ENCODE measurements around the gene NSMF. TPM values are rescaled to one million over a fixed set of nuclear protein-coding genes. Genes with fewer than 3 reads are reported as not detected.
"Not testable (repeated sequence)": the region's sequence is repeated elsewhere in the genome, so short reads cannot be mapped to it uniquely, and the experiment has no call there.

Gene NSMF
- total and polyA plus RNA-seq, 2 experiments from 2014 or later: 20.3 to 103 TPM

- Mint-ChIP-seq H3K27ac (no peak overlapping the region), H3K4me1 (no peaks in the 10 kb centered on the region; the same call in 1 of the 3 replicates), H3K36me3 (ENCODE audit: low read depth) (no peaks in the 10 kb centered on the region), H3K27me3 (ENCODE audit: insufficient read depth, low read depth, poor library complexity) (peaks cover 2% of the 10 kb centered on the region), H3K9me3 (no peaks in the 10 kb centered on the region), H3K4me3 (no peak overlapping the region)
- Histone ChIP-seq H3K9me2 (ENCODE audit: insufficient read depth) (no peaks in the 10 kb centered on the region), H3K4me2 (no peak overlapping the region), H3K4me3 (no peak overlapping the region), H3K4me1 (ENCODE audit: insufficient read depth) (0 out of 2 replicates have a peak, but pooled peaks cover 3% of the 10 kb centered on the region), H3K79me2 (replicated peaks; ENCODE audit: insufficient read depth) (0 out of 2 replicates have a peak, but pooled peaks cover 2% of the 10 kb centered on the region), H3F3A (replicated peaks; ENCODE audit: low read depth) (0 out of 2 replicates have a peak, but pooled peaks cover 3% of the 10 kb centered on the region), H3K27ac (ENCODE audit: low read depth) (no peak overlapping the region), H3K36me3 (ENCODE audit: insufficient read depth) (no peaks in the 10 kb centered on the region), H2AFZ (no peak overlapping the region), H4K20me1 (replicated peaks; ENCODE audit: insufficient read depth) (peaks cover 4% of the 10 kb centered on the region), H3K27me3 (ENCODE audit: insufficient read depth) (no peaks in the 10 kb centered on the region)
- ATAC-seq (no peak), DNase-seq (ENCODE audit: low spot score) (no peak)
- TF ChIP-seq POLR2AphosphoS5 (IDR thresholded peaks at IDR 0.05; ENCODE audit: low read depth) (no peak), CREB1 (CRISPR knock-in tag; IDR thresholded peaks at IDR 0.05; ENCODE audit: low read depth) (no peak)
- TF ChIP-seq, protein P1, sequence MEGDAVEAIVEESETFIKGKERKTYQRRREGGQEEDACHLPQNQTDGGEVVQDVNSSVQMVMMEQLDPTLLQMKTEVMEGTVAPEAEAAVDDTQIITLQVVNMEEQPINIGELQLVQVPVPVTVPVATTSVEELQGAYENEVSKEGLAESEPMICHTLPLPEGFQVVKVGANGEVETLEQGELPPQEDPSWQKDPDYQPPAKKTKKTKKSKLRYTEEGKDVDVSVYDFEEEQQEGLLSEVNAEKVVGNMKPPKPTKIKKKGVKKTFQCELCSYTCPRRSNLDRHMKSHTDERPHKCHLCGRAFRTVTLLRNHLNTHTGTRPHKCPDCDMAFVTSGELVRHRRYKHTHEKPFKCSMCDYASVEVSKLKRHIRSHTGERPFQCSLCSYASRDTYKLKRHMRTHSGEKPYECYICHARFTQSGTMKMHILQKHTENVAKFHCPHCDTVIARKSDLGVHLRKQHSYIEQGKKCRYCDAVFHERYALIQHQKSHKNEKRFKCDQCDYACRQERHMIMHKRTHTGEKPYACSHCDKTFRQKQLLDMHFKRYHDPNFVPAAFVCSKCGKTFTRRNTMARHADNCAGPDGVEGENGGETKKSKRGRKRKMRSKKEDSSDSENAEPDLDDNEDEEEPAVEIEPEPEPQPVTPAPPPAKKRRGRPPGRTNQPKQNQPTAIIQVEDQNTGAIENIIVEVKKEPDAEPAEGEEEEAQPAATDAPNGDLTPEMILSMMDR (conservative IDR thresholded peaks at IDR 0.05; ENCODE audit: low read depth in 2 of 2): no peak
Measured at GRCh38 chr9:137410891-137411249, 48.3 kb downstream of the NSMF start.

GRCh38 chr9:137410236-137410890 lies 48.8 kb downstream of the NSMF start:
- not testable (repeated sequence) for H3K27ac Mint-ChIP-seq; H3K9me3 Mint-ChIP-seq; H2AFZ ChIP-seq; H3K36me3 Mint-ChIP-seq (ENCODE audit: low read depth); H3K27ac ChIP-seq (ENCODE audit: low read depth); H3K9me2 ChIP-seq (ENCODE audit: insufficient read depth); ATAC-seq; H3K4me1 ChIP-seq (ENCODE audit: insufficient read depth); H3K79me2 ChIP-seq (replicated peaks; ENCODE audit: insufficient read depth); H3K4me2 ChIP-seq; H3F3A ChIP-seq (replicated peaks; ENCODE audit: low read depth); H3K4me3 Mint-ChIP-seq; H4K20me1 ChIP-seq (replicated peaks; ENCODE audit: insufficient read depth); H3K27me3 ChIP-seq (ENCODE audit: insufficient read depth); DNase-seq (ENCODE audit: low spot score); H3K27me3 Mint-ChIP-seq (ENCODE audit: insufficient read depth, low read depth, poor library complexity); H3K4me3 ChIP-seq; H3K4me1 Mint-ChIP-seq; H3K36me3 ChIP-seq (ENCODE audit: insufficient read depth)

GRCh38 chr9:137409515-137409914 lies 49.6 kb downstream of the NSMF start:
- Histone ChIP-seq H3K4me3 (no peak overlapping the region), H3F3A (replicated peaks; ENCODE audit: low read depth) (0 out of 2 replicates have a peak, but pooled peaks cover 3% of the 10 kb centered on the region), H3K4me2 (no peak overlapping the region), H3K9me2 (ENCODE audit: insufficient read depth) (no peaks in the 10 kb centered on the region), H3K27ac (ENCODE audit: low read depth) (no peak overlapping the region), H4K20me1 (replicated peaks; ENCODE audit: insufficient read depth) (peaks cover 5% of the 10 kb centered on the region), H2AFZ (no peak overlapping the region), H3K27me3 (ENCODE audit: insufficient read depth) (no peaks in the 10 kb centered on the region), H3K4me1 (ENCODE audit: insufficient read depth) (0 out of 2 replicates have a peak, but pooled peaks cover 3% of the 10 kb centered on the region), H3K79me2 (replicated peaks; ENCODE audit: insufficient read depth) (no peaks in the 10 kb centered on the region), H3K36me3 (ENCODE audit: insufficient read depth) (no peaks in the 10 kb centered on the region)
- no peak overlapping the region; the same call in 2 of the 3 replicates for H3K4me3 Mint-ChIP-seq
- ATAC-seq (no peak), DNase-seq (ENCODE audit: low spot score) (no peak)
- TF ChIP-seq ZNF114 (CRISPR knock-in tag; IDR thresholded peaks at IDR 0.05) (no peak), NANOG (IDR thresholded peaks at IDR 0.05; ENCODE audit: borderline replicate concordance) (no peak), STAT1 (IDR thresholded peaks at IDR 0.05; ENCODE audit: unreplicated experiment) (no peak)
- TF ChIP-seq, protein P2, sequence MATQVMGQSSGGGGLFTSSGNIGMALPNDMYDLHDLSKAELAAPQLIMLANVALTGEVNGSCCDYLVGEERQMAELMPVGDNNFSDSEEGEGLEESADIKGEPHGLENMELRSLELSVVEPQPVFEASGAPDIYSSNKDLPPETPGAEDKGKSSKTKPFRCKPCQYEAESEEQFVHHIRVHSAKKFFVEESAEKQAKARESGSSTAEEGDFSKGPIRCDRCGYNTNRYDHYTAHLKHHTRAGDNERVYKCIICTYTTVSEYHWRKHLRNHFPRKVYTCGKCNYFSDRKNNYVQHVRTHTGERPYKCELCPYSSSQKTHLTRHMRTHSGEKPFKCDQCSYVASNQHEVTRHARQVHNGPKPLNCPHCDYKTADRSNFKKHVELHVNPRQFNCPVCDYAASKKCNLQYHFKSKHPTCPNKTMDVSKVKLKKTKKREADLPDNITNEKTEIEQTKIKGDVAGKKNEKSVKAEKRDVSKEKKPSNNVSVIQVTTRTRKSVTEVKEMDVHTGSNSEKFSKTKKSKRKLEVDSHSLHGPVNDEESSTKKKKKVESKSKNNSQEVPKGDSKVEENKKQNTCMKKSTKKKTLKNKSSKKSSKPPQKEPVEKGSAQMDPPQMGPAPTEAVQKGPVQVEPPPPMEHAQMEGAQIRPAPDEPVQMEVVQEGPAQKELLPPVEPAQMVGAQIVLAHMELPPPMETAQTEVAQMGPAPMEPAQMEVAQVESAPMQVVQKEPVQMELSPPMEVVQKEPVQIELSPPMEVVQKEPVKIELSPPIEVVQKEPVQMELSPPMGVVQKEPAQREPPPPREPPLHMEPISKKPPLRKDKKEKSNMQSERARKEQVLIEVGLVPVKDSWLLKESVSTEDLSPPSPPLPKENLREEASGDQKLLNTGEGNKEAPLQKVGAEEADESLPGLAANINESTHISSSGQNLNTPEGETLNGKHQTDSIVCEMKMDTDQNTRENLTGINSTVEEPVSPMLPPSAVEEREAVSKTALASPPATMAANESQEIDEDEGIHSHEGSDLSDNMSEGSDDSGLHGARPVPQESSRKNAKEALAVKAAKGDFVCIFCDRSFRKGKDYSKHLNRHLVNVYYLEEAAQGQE (IDR thresholded peaks at IDR 0.05; ENCODE audit: unreplicated experiment): no peak
- TF ChIP-seq, protein P1 (conservative IDR thresholded peaks at IDR 0.05; ENCODE audit: low read depth in 2 of 2): no peak
- peaks cover 2% of the 10 kb centered on the region for H3K27me3 Mint-ChIP-seq (ENCODE audit: insufficient read depth, low read depth, poor library complexity)
- H3K4me1 Mint-ChIP-seq: no peaks in the 10 kb centered on the region; the same call in 1 of the 3 replicates
- no peak overlapping the region; the same call in 1 of the 2 replicates for H3K27ac Mint-ChIP-seq
- no peaks in the 10 kb centered on the region for H3K9me3 Mint-ChIP-seq
- no peaks in the 10 kb centered on the region for H3K36me3 Mint-ChIP-seq (ENCODE audit: low read depth)
